ENCODE measurements around the gene SCAMP3.
A peak's percentile ranks its signal among the peaks of the same experiment; 100 is the strongest.
"Not testable (repeated sequence)": the region's sequence is repeated elsewhere in the genome, so short reads cannot be mapped to it uniquely, and the experiment has no call there.

SCAMP3 gene

DNA sequence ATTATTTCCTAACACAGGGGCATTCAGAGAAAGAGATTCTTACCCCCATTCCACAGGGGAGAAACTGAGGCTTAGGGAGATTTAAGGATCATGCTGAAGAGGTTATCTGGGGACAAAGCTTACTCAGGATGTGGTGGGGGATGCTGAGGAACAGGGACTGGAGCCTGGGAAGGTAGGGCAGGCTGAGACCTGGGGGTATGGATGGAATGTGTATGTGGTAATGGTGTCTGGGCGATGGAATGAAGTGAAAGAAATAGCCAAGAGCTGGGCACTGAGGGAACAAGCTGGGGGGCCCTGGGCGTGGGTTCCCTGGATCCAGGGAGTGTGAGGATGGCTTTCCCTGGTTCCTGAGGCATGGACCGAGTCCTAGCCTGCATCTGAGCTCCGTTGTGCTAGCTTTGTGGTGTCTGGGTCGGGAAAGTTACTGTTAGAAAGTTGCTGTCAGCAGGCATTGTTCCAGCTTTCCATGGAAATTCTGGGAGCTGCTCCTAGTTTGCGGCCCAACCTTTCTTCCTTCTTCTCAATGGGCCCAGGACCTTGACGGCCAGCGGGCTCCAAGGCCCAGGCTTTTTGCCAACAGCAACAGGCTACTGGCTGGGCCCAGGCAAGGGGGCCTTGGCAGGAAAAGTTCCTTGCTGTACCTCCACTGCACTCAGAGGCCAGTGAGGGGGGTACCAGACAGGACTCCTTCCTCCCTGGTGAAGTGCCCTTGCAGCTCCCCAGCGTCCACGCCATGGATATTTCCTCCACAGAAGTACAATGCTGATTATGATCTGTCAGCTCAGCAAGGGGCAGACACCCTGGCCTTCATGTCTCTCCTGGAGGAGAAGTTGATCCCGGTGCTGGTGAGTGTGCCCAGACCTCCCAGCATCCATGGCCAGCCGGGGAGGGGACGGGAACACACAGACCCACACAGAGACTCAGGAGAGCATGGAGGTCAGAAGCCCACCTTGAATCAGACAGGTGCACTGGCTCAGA, 29.9 kb downstream of the SCAMP3 start:
- not testable (repeated sequence) for DNase-seq (ENCODE audit: low read depth in 2 of 2)

DNA sequence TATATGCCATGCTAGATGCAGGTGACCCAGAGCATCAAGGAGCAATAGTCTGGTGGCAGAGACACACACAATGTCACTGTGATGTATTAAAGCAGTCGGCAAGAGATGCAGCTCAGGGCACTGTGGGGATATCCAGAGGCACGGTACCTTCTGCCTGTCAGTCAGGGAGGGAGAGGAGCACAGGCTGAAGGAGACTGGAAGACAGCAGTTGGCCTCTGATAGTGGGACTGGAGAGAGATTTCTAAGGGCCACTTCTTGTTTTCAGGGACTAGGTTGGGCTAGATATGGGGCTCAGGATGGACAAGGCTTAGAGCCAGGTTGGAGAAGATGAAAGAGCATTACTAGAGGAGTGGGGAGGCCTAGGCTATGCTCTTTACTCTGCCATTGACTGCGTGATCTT, 30.9 kb downstream of the SCAMP3 start:
- not testable (repeated sequence) for DNase-seq (ENCODE audit: low read depth in 2 of 2)

GRCh38 chr1:155228096-155228427, 34.1 kb downstream of the SCAMP3 start:
- no peak for DNase-seq (ENCODE audit: low read depth in 2 of 2)

- DNase-seq (ENCODE audit: low read depth in 2 of 2), result peak; percentile 95 to 100
Observed at GRCh38 chr1:155227261-155228095, 34.7 kb downstream of the SCAMP3 start.

GRCh38 chr1:155226910-155227260, 35.3 kb downstream of the SCAMP3 start:
- peak in 1 of 2 donors; percentile 29 for DNase-seq (ENCODE audit: low read depth in 2 of 2)

GRCh38 chr1:155226188-155226909, 35.8 kb downstream of the SCAMP3 start:
- DNase-seq (ENCODE audit: low read depth in 2 of 2), result peak; percentile 69 to 82

DNA sequence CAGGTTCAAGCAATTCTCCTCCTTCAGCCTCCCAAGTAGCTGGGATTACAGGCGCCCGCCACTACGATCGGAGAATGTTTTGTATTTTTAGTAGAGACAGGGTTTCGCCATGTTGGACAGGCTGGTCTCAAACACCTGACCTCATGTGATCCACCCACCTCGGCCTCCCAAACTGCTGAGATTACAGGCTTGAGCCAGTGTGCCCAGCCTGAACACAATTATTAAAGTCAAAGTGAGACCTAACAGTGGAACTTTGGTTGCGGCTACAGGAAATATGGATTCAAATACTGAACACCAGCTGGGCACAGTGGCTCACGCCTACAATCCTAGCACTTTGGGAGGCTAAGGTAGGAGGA, 36.8 kb downstream of the SCAMP3 start:
- not testable (repeated sequence) for DNase-seq (ENCODE audit: low read depth in 2 of 2)

- no peak for DNase-seq (ENCODE audit: low read depth in 2 of 2)
Observed at GRCh38 chr1:155223047-155223446, 39.1 kb downstream of the SCAMP3 start.

DNA sequence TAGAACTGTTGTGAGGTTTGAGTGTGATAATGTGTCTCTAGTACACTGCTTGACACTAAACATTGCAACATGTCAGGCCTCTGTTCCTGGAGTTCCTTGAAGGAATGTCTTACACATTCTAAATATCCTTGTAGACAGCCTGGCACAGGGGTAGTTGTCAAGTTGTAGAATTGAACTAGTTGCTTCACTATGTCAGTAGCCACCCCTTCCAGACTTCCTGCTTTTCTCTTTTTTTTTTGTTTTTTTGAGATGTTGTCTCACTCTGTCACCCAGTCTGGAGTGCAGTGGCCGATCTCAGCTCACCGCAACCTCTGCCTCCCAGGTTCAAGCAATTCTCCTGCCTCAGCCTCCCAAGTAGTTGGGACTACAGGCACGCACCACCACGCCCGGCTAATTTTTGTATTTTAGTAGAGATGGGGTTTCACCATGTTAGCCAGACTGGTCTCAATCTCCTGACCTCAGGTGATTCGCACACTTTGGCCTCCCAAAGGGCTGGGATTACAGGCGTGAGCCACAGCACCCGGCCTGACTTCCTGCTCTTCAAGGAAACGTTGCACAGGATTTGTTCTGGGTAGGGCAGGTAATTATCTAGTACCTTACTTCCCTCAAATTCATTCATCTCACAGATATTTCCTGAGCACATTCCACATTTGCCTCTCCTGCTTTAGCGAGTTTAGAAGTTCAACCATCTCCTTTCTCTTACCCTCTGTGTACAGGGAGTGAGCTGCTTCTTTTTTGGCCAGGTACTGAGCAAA, 41.8 kb downstream of the SCAMP3 start:
- DNase-seq (ENCODE audit: low read depth in 2 of 2), result not testable (repeated sequence)

DNA sequence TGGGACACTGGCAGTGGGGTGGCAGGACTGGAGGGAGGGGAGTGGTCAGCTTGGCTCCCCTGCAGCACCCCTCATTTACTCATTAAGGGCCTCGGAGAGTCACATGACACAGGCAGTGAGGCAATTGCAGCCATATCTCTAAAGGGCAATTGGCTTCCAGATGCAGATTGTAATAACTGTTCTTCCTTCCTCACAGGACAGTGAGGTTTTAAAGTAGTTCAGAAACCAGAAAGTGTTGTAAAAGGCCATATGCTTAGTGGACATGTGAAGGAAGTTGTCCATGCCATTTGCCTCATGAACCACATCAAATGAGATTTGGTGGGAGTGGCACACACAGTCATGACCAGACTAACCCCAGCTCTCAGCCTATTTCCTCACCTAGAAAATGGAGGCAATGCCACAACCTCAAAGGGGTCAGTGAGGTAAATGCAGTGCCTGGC, 42.5 kb downstream of the SCAMP3 start:
- DNase-seq (ENCODE audit: low read depth in 2 of 2), result no peak

DNA sequence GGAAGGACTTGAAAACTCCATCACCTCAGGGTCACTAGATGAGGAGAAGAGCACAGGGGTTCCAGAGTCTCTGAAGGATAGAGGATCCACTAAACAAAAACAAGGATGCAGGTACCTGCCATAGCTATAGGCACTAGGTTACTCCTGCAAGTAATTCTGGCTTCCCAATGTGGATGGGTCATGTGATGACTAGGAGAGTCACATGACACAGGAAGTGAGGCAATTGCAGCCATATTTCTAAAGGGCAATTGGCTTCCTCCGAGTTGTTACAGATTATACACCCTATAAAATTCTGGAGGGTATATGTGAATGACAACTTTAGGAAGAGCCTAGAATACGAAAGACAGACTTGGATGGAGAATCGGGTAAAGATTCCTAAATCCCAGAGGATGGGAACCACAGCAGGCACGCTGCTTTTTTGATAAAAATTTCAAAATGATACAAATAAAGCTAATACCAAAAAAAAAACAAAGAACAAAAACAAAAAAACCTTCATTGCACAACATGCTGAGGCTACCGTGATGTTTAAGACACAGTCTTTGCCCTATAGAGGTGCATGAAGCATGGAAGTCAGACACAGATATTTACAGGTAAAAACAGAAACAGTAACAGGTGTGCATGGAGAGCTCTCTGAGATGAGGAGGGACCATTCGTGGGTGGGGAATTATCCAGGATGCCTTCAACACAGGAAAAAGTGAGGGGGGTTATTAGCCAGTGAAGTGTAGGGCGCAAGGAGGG, 43.1 kb downstream of the SCAMP3 start:
- DNase-seq (ENCODE audit: low read depth in 2 of 2), result no peak

DNA sequence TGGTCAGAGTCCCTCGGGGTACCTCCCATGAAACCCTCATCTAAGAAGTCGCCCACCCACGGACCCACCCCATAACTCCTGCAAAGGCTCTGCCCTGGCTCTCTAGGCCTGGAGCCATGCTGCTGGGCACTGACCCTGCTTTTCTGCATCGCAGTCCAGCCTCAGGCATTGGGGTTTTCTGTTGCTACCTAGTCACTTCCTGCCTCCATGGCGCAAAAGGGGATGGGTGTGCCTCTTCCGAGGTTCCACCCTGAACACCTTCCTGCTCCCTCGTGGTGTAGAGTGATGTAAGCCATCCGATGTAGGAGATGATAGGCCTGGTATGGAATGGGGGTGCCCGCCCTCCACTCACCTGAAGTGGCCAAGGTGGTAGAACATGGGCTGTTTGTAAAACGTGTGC, 47.5 kb downstream of the SCAMP3 start:
- DNase-seq (ENCODE audit: low read depth in 2 of 2), result not testable (repeated sequence)

DNA sequence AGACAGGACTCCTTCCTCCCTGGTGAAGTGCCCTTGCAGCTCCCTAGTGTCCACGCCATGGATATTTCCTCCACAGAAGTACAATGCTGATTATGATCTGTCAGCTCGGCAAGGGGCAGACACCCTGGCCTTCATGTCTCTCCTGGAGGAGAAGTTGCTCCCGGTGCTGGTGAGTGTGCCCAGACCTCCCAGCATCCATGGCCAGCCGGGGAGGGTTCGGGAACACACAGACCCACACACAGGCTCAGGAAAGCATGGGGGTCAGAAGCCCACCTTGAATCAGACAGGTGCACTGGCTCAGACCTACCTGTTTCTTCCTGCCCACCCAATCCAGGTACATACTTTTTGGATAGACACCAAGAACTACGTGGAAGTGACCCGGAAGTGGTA, 50.1 kb downstream of the SCAMP3 start:
- DNase-seq (ENCODE audit: low read depth in 2 of 2), result not testable (repeated sequence)

DNA sequence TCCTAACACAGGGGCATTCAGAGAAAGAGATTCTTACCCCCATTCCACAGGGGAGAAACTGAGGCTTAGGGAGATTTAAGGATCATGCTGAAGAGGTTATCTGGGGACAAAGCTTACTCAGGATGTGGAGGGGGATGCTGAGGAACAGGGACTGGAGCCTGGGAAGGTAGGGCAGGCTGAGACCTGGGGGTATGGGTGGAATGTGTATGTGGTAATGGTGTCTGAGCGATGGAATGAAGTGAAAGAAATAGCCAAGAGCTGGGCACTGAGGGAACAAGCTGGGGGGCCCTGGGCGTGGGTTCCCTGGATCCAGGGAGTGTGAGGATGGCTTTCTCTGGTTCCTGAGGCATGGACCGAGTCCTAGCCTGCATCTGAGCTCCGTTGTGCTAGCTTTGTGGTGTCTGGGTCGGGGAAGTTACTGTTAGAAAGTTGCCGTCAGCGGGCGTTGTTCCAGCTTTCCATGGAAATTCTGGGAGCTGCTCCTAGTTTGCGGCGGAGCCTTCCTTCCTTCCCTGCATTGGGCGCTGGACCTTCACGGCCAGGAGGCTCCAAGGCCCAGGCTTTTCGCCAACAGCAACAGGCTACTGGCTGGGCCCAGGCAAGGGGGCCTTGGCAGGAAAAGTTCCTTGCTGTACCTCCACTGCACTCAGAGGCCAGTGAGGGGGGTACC, 50.6 kb downstream of the SCAMP3 start:
- DNase-seq (ENCODE audit: low read depth in 2 of 2), result not testable (repeated sequence)

DNA sequence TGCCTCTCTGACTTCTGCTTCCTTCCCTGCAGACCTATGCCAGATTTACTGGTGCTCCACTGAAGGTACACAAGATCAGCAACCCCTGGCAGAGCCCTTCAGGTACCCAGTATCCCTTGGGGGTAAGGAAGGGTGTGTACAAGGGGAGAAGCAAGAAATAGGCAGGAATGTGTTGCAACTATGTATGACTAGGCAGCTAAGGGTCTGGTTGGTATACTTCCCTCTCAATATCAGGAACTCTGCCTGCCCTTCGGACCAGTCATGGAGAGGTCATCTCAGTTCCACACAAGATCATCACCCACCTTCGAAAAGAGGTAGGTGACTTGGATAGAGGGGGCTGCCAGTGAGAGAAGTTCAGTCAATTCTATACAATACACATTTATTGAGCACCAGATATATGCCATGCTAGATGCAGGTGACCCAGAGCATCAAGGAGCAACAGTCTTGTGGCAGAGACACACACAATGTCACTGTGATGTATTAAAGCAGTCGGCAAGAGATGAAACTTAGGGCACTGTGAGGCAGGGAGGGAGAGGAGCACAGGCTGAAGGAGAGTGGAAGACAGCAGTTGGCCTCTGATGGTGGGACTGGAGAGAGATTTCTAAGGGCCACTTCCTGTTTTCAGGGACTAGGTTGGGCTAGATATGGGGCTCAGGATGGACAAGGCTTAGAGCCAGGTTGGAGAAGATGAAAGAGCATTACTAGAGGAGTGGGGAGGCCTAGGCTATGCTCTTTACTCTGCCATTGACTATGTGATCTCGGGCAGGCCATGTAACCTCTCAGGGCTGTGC, 51.7 kb downstream of the SCAMP3 start:
- DNase-seq (ENCODE audit: low read depth in 2 of 2), result no peak

- DNase-seq (ENCODE audit: low read depth in 2 of 2), result no peak
Observed at GRCh38 chr1:155209312-155209721, 52.8 kb downstream of the SCAMP3 start.

GRCh38 chr1:155208541-155209311, 53.4 kb downstream of the SCAMP3 start, which contains the start of gene MTX1:
Gene MTX1, plus strand, starts transcription at chr1:155208695. Its CDS starts 110 bp downstream, at chr1:155208805.
- peak; percentile 70 to 73 for DNase-seq (ENCODE audit: low read depth in 2 of 2)

GRCh38 chr1:155207806-155208540, 54.2 kb downstream of the SCAMP3 start, which contains the start of gene THBS3:
Gene THBS3, minus strand, starts transcription at chr1:155207897. Its CDS starts 21 bp downstream, at chr1:155207876.
- no peak for DNase-seq (ENCODE audit: low read depth in 2 of 2)

All from stimulated activated CD8-positive, alpha-beta memory T cell treated with anti-CD3 and anti-CD28 coated beads, Interleukin-7, amount 100 ng/mL, for 1 hour (primary cell).